Mucosa of stomach (tissue), 1 donor: Measurements from ENCODE around the gene SERPINA5.

Experiments
- H3K27me3 ChIP-seq: one replicate; pipeline ENCODE4 v1.7.0; 2013; ENCODE audit warnings: mild to moderate bottlenecking, low read length; ENCODE audit not compliant: control insufficient read depth, insufficient read depth
- H3K36me3 ChIP-seq: one replicate; pipeline ENCODE4 v1.7.0; 2013; ENCODE audit warnings: low read length; ENCODE audit not compliant: control insufficient read depth, insufficient read depth
- H3K4me1 ChIP-seq: one replicate; pipeline ENCODE4 v1.7.0; 2013; ENCODE audit warnings: mild to moderate bottlenecking, low read length; ENCODE audit not compliant: control insufficient read depth, insufficient read depth
- H3K4me3 ChIP-seq: one replicate; pipeline ENCODE4 v1.7.0; 2013; ENCODE audit warnings: low read length
- H3K9ac ChIP-seq: one replicate; pipeline ENCODE4 v1.7.0; 2013; ENCODE audit warnings: mild to moderate bottlenecking, low read length, moderate library complexity
- H3K9me3 ChIP-seq: one replicate; pipeline ENCODE4 v1.7.0; 2013; ENCODE audit warnings: mild to moderate bottlenecking, low read length, moderate library complexity; ENCODE audit not compliant: control insufficient read depth
- donor health status: Pancreatic carcinoma.

Gene SERPINA5

DNA sequence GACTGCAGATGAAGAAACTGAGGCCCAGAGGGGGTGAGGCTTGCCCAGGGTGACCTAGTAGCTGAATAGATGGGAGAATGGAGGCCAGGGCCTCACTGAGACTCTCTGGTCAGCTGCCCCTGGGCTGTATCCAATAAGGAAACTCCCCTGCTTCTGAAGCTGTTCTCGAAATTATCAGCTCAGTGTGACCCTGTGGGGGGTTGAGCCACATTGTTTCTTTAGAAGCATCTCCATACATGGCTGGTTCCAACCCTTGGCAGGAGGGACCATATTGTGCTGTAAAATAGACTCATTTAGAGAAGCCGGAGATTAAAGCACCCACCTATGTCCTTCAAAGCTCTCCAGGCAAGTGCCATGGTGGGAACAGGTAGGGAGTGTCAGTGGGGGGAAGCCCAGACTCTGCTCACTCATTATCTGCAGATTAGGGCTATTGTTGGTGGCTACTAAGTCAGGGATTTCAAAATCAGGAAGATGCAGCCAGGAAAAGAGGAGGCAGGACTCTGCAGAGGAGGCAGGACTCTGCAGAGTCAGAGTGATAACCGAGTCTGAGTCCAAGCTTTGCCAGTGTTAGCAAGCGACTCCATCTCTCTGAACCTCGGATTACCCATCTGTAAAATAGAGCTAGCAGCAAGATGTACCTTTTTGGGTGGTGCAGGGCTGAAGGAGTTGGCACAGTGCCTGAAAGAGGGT, 3.5 kb downstream of the SERPINA5 start:
- Histone ChIP-seq H3K36me3 (no peaks in the 10 kb centered on the region), H3K4me1 (no peaks in the 10 kb centered on the region), H3K9ac (no peak overlapping the region), H3K9me3 (no peaks in the 10 kb centered on the region), H3K27me3 (no peaks in the 10 kb centered on the region), H3K4me3 (no peak overlapping the region)

DNA sequence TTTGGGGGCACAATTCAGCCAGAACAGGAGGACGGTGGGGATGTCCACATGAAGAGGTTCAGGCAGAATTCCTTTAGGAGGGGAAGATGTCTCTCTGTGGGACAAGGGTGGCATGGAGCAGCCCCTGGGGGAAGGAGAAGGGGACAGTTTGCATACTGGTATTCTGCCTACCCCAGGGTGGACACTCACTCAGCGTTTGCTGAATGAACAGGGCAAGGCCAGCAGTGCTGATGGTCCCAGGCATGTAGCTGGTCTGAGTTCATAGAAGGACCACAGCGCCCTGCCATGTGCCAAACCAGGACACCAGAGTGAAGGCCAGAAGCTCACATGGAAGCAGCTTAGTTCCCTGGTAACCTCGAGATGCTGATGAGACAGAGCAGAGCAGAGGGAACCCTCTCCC, 5.4 kb downstream of the SERPINA5 start:
- H3K36me3 ChIP-seq, result no peaks in the 10 kb centered on the region

DNA sequence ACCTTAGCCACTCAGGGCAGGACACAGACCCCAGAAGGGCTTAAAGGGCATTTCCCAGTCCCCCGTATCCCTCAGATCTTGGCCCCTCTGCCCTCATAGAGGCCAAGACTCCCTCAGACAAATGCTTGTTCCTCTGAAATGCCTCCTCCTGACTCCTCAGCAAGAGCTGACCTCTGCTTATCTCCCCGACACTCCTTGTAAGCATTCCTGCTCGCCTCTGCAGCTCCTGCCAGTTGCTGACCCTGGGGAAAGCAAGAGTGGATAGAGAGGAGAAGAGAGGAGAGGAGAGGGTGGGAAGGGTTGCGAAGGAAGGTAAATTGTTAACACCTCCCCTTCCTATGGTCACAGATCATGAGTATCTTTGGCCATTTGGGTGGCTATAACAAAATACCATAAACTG, 7.1 kb downstream of the SERPINA5 start:
- H3K4me1 ChIP-seq, result no peaks in the 10 kb centered on the region
- H3K9ac ChIP-seq, result no peak overlapping the region
- no peaks in the 10 kb centered on the region for H3K27me3 ChIP-seq
- H3K9me3 ChIP-seq, result no peaks in the 10 kb centered on the region
- no peaks in the 10 kb centered on the region for H3K36me3 ChIP-seq
- H3K4me3 ChIP-seq, result no peak overlapping the region

More for the DNA sequence above, 5.4 kb downstream of the SERPINA5 start:
- Histone ChIP-seq H3K4me3 (no peak overlapping the region), H3K9ac (no peak overlapping the region), H3K4me1 (no peaks in the 10 kb centered on the region), H3K9me3 (no peaks in the 10 kb centered on the region), H3K27me3 (no peaks in the 10 kb centered on the region)

DNA sequence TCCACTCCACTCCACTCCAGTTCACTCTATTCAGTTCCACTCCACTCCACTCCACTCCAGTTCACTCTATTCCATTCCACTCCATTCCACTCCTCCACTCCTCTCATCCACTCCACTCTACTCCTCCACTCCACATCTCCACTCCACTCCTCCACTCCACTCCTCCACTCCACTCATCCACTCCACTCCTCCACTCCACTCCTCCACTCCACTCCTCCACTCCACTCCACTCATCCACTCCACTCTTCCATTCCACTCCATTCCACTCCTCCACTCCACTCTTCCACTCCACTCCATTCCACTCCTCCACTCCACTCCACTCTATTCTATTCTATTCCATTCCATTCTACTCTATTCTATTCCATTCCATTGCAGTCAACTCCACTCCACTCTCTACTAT, 9.8 kb downstream of the SERPINA5 start:
- no peaks in the 10 kb centered on the region for H3K27me3 ChIP-seq
- no peak overlapping the region for H3K4me3 ChIP-seq
- no peaks in the 10 kb centered on the region for H3K9me3 ChIP-seq
- no peak overlapping the region for H3K9ac ChIP-seq
- no peaks in the 10 kb centered on the region for H3K4me1 ChIP-seq
- H3K36me3 ChIP-seq, result no peaks in the 10 kb centered on the region

DNA sequence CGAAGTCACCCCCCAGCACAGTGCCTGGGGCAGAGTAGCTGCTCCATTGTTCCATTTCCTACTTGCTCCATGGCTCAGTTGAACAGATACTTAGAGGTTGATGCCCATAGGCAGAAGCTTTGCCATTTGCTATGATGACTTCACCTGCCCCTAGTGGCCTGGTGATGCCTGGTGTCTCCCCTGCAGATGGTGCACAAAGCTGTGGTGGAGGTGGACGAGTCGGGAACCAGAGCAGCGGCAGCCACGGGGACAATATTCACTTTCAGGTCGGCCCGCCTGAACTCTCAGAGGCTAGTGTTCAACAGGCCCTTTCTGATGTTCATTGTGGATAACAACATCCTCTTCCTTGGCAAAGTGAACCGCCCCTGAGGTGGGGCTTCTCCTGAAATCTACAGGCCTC, 10.6 kb downstream of the SERPINA5 start:
- Histone ChIP-seq H3K4me1 (no peaks in the 10 kb centered on the region), H3K4me3 (no peak overlapping the region), H3K9ac (no peak overlapping the region), H3K9me3 (no peaks in the 10 kb centered on the region), H3K27me3 (no peaks in the 10 kb centered on the region), H3K36me3 (no peaks in the 10 kb centered on the region)

DNA sequence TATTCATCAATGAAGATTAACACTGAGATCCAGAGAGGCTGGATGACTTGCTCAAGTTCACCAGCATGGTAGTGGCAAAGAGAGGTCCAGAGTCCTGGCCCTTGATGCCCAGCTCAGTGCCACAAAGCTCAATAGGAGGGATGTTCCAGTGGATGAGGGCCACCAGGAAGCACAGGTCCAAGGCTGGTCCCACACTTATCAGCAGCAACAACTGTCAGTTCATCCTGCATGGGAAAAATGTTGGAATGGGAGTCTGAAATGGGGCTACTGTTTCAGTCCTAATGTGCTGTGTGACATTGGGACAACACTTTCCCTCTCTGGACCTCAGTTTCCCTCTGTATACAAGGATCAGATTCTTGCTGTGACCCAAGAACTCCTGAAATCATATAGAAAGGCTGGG, 11.2 kb downstream of the SERPINA5 start:
- Histone ChIP-seq H3K9me3 (no peaks in the 10 kb centered on the region), H3K27me3 (no peaks in the 10 kb centered on the region), H3K36me3 (no peaks in the 10 kb centered on the region), H3K4me1 (no peaks in the 10 kb centered on the region), H3K4me3 (no peak overlapping the region), H3K9ac (no peak overlapping the region)

DNA sequence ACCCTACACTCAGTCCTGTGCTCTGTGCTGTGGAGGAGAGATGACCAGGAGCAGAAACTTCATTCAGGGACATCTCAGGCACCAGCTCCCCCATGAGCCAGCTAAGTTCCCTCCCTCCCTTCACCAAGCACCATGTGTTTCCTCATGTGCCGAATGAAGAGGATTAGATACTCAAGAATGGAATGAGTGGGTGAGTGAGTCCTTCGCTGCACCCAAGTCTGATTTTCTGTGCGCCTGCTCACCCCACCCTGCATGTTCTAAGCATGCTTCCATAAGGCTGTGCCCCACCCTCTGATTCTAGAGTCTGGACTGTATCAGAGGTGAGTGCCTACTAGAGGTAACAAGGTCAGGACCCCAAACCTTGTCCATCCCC, 12.1 kb downstream of the SERPINA5 start:
- Histone ChIP-seq H3K9me3 (no peaks in the 10 kb centered on the region), H3K9ac (no peak overlapping the region), H3K36me3 (no peaks in the 10 kb centered on the region), H3K27me3 (no peaks in the 10 kb centered on the region), H3K4me3 (no peak overlapping the region), H3K4me1 (peaks cover 3% of the 10 kb centered on the region)

DNA sequence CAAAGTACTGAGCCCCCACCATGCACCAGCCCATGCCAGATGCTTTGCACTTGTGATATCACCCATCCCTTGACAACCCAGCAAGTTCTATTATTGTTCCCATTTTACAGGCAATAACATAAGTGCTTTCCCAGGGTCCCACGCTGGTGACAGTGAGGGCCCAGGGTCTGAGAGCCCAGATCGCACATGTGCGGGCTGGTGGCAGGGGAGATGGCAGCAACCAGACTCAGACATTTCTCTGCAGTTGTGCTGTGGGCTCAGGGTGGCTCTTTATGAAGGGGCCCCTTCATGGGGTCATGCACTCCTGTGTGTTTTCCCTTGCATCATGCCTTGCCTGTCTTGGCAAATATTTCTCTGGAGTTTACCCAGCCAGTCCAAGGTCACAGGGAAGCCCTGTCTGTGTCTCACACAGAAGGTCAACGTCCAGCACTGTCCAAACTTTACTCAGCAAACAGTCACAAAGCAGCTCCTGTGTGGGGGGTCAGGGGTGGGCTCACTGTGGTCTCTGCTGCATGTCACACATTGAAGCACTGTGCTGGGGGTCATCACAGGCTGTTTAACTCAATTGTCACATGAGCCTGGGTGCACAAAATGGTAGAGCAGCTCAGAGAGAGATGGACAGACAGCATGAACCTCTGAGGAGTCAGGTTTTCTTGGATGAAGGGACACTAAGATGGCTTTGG, 12.7 kb downstream of the SERPINA5 start:
- no peaks in the 10 kb centered on the region for H3K9me3 ChIP-seq
- no peaks in the 10 kb centered on the region for H3K36me3 ChIP-seq
- H3K4me1 ChIP-seq, result peaks cover 8% of the 10 kb centered on the region
- no peak overlapping the region for H3K9ac ChIP-seq
- no peaks in the 10 kb centered on the region for H3K27me3 ChIP-seq
- H3K4me3 ChIP-seq, result no peak overlapping the region

DNA sequence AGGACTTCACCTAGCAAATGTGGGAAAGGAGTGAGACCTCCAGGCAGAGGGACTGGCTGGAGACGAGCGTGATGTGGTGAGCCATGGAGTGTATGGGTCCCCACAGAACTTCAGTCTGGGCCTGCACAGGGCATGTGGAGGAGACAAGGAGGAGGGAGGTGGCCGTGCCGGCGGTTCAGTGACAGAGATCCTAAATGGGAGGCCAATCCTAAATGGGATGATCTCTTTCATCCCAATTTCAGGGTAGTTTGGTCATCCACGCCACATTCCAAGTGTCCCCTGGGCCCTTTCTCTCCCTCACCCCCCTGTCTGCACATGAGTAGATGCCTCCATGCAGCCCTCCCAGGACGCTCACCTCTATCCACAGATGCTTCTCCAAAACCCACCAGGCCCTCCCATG, 13.2 kb downstream of the SERPINA5 start:
- no peaks in the 10 kb centered on the region for H3K9me3 ChIP-seq
- H3K9ac ChIP-seq, result no peak overlapping the region
- no peaks in the 10 kb centered on the region for H3K27me3 ChIP-seq
- no peaks in the 10 kb centered on the region for H3K36me3 ChIP-seq
- H3K4me1 ChIP-seq, result peaks cover 13% of the 10 kb centered on the region
- H3K4me3 ChIP-seq, result no peak overlapping the region

DNA sequence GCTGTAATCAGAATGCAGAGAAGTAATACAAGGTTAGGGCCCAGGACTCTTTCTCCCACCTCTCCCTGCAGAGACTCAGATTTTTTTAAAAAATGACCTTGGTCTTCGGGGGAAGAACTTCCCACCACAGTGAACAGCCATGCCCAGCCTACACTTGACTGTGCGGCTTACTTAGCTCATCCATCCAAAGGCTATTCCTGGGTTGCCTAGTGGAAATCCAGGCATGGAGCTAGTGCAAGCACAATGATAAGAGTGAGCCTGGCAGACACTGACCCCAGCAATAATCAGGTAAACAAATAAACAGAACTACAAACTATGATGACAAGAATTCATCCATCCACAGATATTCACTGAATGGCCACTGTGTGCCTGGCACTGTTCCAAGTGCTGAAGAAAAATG, 14.7 kb downstream of the SERPINA5 start:
- H3K9me3 ChIP-seq, result no peaks in the 10 kb centered on the region
- no peak overlapping the region for H3K4me3 ChIP-seq
- H3K36me3 ChIP-seq, result no peaks in the 10 kb centered on the region
- no peak overlapping the region for H3K9ac ChIP-seq
- H3K27me3 ChIP-seq, result no peaks in the 10 kb centered on the region
- peaks cover 28% of the 10 kb centered on the region for H3K4me1 ChIP-seq

DNA sequence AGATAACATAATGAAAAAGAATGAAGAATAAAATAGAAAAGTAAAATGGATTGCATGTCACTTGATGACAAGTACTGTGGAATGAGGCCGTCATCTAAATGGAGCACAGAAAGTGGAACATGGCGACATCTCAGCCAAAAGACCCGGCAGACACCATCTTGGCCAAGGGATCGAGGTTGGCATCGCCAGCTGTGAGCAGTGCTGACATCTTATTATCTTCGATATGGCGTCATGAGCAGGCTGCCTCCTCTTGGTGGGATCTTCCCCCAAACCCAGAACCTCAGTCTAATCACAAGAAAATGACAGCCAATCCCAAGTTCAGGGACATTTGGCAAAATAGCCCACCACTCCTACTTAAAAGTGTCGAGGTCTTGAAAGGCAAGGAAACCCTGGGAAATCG, 15.1 kb downstream of the SERPINA5 start:
- Histone ChIP-seq H3K4me3 (no peak overlapping the region), H3K4me1 (peaks cover 33% of the 10 kb centered on the region), H3K9ac (no peak overlapping the region), H3K36me3 (no peaks in the 10 kb centered on the region), H3K27me3 (no peaks in the 10 kb centered on the region), H3K9me3 (no peaks in the 10 kb centered on the region)

DNA sequence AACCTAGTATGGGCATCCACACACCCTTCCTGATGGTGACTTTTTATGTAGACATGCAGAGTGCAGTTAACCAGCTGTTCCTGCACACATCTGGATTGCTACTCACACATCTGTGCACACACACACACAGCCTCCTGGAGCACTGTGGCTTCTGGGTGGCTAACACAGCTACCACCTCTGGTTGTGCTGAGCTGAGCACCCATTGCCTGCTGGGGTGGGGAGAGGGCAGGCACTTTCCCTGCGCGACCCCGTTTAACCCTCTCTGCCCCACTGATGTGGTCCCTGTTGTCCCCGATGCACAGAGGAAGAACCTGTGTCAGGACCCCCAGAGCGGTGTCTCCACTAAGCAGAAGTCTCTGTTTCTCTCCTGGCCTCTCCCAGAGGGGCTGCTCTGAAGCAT, 16.6 kb downstream of the SERPINA5 start:
- no peaks in the 10 kb centered on the region for H3K9me3 ChIP-seq
- no peaks in the 10 kb centered on the region for H3K27me3 ChIP-seq
- no peak overlapping the region for H3K9ac ChIP-seq
- peaks cover 41% of the 10 kb centered on the region for H3K4me1 ChIP-seq
- H3K36me3 ChIP-seq, result no peaks in the 10 kb centered on the region
- no peak overlapping the region for H3K4me3 ChIP-seq

DNA sequence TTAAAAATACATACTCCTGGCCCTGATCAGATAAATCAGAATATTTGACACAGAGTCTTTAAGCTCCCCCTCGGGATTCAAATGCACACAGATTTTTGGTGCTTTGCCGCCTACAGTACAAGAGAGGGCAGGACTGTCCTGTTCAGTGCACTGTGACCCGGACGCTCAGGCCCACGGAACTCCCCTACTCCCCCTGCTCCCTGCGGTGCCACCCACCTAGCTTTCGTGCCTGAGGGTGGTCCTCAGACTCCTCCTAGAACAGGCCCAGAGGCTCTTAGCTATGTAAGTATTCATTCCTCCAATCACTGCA, 17.2 kb downstream of the SERPINA5 start:
- Histone ChIP-seq H3K4me3 (no peak overlapping the region), H3K9ac (no peak overlapping the region), H3K4me1 (peaks cover 41% of the 10 kb centered on the region)

More for the DNA sequence above, 17.2 kb downstream of the SERPINA5 start:
- Histone ChIP-seq H3K9me3 (no peaks in the 10 kb centered on the region), H3K27me3 (no peaks in the 10 kb centered on the region), H3K36me3 (no peaks in the 10 kb centered on the region)
